ENCODE measurements around the gene NSDHL. TPM values are rescaled to one million over a fixed set of nuclear protein-coding genes. Genes with fewer than 3 reads are reported as not detected.

The NSDHL gene
- total and polyA plus RNA-seq, 8 donors = 15.0 to 42.5 (median 18.3) TPM

GRCh38 chrX:152843852-152844251 is 13.0 kb downstream of the NSDHL start:
- intact Hi-C loops (cut with DNase I) = no loop called here
- no peak for DNase-seq
- Histone ChIP-seq H3K27ac (no peak overlapping the region), H3K4me3 (no peak overlapping the region), H3K9me3 (no peaks in the 10 kb centered on the region), H3K4me1 (no peaks in the 10 kb centered on the region), H3K27me3 (no peaks in the 10 kb centered on the region), H3K36me3 (peaks cover 0 to 7% of the 10 kb centered on the region in 2 donors)
- ATAC-seq = no peak
- TF ChIP-seq CTCF (IDR thresholded peaks at IDR 0.05) = no peak

- TF ChIP-seq CTCF (IDR thresholded peaks at IDR 0.05) = no peak
- Histone ChIP-seq H3K4me3 (no peak overlapping the region), H3K36me3 (peaks cover 0 to 7% of the 10 kb centered on the region in 2 donors), H3K27ac (no peak overlapping the region), H3K4me1 (no peaks in the 10 kb centered on the region), H3K27me3 (no peaks in the 10 kb centered on the region), H3K9me3 (no peaks in the 10 kb centered on the region)
- DNase-seq (no peak), ATAC-seq (no peak)
- intact Hi-C loops (cut with DNase I) = no loop called here
Measured at GRCh38 chrX:152844256-152844655, 13.4 kb downstream of the NSDHL start.

- Histone ChIP-seq H3K9me3 (no peaks in the 10 kb centered on the region), H3K4me3 (no peak overlapping the region), H3K27me3 (no peaks in the 10 kb centered on the region), H3K27ac (no peak overlapping the region), H3K36me3 (peaks cover 0 to 20% of the 10 kb centered on the region in 2 donors), H3K4me1 (no peaks in the 10 kb centered on the region)
- intact Hi-C loops (cut with DNase I) = no loop called here
- no peak for TF ChIP-seq CTCF (IDR thresholded peaks at IDR 0.05)
- DNase-seq (no peak), ATAC-seq (no peak)
Measured at GRCh38 chrX:152845618-152846240, 14.9 kb downstream of the NSDHL start.

- no peaks in the 10 kb centered on the region for H3K9me3 ChIP-seq
- no peak for ATAC-seq
- no peak overlapping the region for H3K4me3 ChIP-seq
- TF ChIP-seq CTCF (IDR thresholded peaks at IDR 0.05) = no peak
- H3K36me3 ChIP-seq = peaks cover 0 to 33% of the 10 kb centered on the region in 2 donors
- H3K27ac ChIP-seq = no peak overlapping the region
- intact Hi-C loops (cut with DNase I) = no loop called here
- no peaks in the 10 kb centered on the region for H3K4me1 ChIP-seq
- no peaks in the 10 kb centered on the region for H3K27me3 ChIP-seq
- DNase-seq = no peak
Measured at GRCh38 chrX:152847281-152847680, 16.4 kb downstream of the NSDHL start.

- Histone ChIP-seq H3K9me3 (no peaks in the 10 kb centered on the region), H3K36me3 (peaks cover 0 to 44% of the 10 kb centered on the region in 2 donors), H3K4me1 (no peaks in the 10 kb centered on the region), H3K27me3 (no peaks in the 10 kb centered on the region), H3K4me3 (no peak overlapping the region), H3K27ac (no peak overlapping the region)
- intact Hi-C loops (cut with DNase I) = no loop called here
- no peak for ATAC-seq
- no peak for TF ChIP-seq CTCF (IDR thresholded peaks at IDR 0.05)
- DNase-seq = no peak
Measured at GRCh38 chrX:152850465-152850864, 19.6 kb downstream of the NSDHL start.
